ENCODE measurements around the gene CGNL1.

Gene CGNL1

DNA sequence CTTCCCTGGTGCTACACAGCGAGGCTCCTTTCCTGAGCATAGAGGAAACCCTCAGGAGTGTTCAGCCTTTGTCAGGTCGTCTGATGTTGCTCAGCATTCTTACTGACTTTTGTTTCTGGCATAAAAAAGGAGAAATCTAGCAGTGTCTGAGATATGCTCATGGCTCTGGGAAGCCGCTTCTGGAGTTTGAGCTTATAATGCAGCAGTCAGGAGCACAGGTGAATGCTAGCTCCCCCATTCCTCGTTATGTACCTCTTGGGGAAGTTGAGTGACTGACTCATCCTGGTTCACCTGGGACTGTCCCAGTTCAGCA, 166.2 kb downstream of the CGNL1 start:
- TF ChIP-seq CTCF (conservative IDR thresholded peaks at IDR 0.05) (peak; percentile 64; the same call in 1 of the 2 replicates), ZFX (IDR thresholded peaks at IDR 0.05) (no peak)
- no peak overlapping the region for H3K27ac ChIP-seq

GRCh38 chr15:57544848-57545480, 168.7 kb downstream of the CGNL1 start:
- no peak overlapping the region for H3K27ac ChIP-seq

GRCh38 chr15:57545995-57546394, 169.7 kb downstream of the CGNL1 start:
- TF ChIP-seq ZFX (IDR thresholded peaks at IDR 0.05) = no peak
- no peak for TF ChIP-seq CTCF (conservative IDR thresholded peaks at IDR 0.05)
- H3K27ac ChIP-seq = no peak overlapping the region

More at GRCh38 chr15:57544848-57545480, 168.7 kb downstream of the CGNL1 start:
- TF ChIP-seq CTCF (conservative IDR thresholded peaks at IDR 0.05) (no peak), ZFX (IDR thresholded peaks at IDR 0.05) (no peak)

- TF ChIP-seq ZFX (IDR thresholded peaks at IDR 0.05) (no peak), CTCF (conservative IDR thresholded peaks at IDR 0.05) (no peak)
- no peak overlapping the region for H3K27ac ChIP-seq
Observed at GRCh38 chr15:57547243-57547755, 171.0 kb downstream of the CGNL1 start.

- peak overlapping the region; percentile 40 for H3K27ac ChIP-seq
Observed at GRCh38 chr15:57548351-57548750, 172.0 kb downstream of the CGNL1 start.

DNA sequence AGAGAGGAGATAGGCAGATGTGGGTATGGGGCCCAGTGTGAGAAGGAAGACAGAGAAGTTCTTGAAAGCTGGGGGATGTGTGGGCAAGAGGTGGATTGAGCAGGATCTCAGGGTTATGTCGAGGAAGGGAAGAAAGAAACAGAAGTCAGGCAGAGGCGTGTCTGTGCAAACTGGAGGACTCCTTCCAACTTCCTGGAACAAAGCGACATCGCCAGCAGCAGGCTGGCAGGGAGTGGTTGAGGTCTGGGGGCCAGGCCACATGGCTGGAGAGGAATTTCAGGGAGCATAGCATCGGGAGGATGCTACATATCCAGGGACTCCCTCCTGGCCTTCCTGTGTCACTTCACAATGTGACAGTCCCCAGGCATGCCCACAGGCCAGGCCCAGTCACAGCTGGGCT, 172.5 kb downstream of the CGNL1 start:
- H3K27ac ChIP-seq = peak overlapping the region; percentile 40
- TF ChIP-seq CTCF (conservative IDR thresholded peaks at IDR 0.05) = no peak
- TF ChIP-seq ZFX (IDR thresholded peaks at IDR 0.05) = no peak

More at GRCh38 chr15:57548351-57548750, 172.0 kb downstream of the CGNL1 start:
- no peak for TF ChIP-seq ZFX (IDR thresholded peaks at IDR 0.05)
- no peak for TF ChIP-seq CTCF (conservative IDR thresholded peaks at IDR 0.05)

DNA sequence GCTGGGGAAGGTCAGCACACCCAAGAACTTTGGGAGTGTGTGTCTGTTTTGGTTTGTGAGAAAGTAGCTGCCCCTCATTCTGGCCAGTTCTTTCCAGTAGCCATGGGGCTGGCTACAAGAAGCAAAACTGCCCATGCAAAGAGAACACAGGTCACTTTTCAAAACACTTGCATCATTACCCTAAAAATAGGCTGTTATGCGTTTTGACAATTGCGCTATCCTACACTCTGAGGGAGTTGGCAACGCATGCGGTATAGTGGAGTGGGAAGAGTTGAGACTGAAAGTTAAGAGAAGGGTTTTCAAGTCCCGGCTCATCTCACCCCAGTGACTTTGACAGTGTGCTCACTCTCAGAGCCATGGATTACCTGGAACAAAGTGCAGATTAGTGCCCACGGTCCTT, 173.6 kb downstream of the CGNL1 start:
- peak overlapping the region; percentile 40 for H3K27ac ChIP-seq
- TF ChIP-seq CTCF (conservative IDR thresholded peaks at IDR 0.05) = no peak
- TF ChIP-seq ZFX (IDR thresholded peaks at IDR 0.05) = no peak

Data from C4-2B (cell line).